Measurements from ENCODE around the gene RASL10A.

Gene RASL10A

DNA sequence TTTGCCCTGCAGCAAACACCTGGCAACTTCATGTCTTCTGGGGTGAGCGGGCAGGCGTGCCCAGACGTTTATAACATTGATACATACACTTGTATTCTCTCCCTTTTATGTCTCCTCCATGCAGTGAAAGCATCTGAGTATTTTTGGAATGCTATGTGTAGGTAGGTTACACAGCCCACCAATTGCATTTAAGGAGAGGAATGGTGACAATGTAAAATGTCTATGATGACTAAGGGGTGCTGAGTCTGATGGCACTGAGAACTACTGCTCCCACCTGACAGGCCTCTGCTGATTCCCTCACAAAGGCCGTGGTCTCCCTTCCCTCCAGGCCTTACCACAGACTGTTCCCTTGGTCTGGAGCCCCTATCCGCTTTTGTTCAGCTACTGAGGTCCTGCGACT is 22.9 kb upstream of the RASL10A start:
- DNase-seq (ENCODE audit: low spot score): no peak

GRCh38 chr22:29337631-29338284 is 22.3 kb upstream of the RASL10A start:
- DNase-seq (ENCODE audit: low spot score): no peak

- no peak for DNase-seq (ENCODE audit: low spot score)
These were observed 21.4 kb upstream of the RASL10A start for GRCh38 chr22:29336751-29337490.

- DNase-seq (ENCODE audit: low spot score): no peak
These were observed 20.2 kb upstream of the RASL10A start for GRCh38 chr22:29335656-29336055.

DNA sequence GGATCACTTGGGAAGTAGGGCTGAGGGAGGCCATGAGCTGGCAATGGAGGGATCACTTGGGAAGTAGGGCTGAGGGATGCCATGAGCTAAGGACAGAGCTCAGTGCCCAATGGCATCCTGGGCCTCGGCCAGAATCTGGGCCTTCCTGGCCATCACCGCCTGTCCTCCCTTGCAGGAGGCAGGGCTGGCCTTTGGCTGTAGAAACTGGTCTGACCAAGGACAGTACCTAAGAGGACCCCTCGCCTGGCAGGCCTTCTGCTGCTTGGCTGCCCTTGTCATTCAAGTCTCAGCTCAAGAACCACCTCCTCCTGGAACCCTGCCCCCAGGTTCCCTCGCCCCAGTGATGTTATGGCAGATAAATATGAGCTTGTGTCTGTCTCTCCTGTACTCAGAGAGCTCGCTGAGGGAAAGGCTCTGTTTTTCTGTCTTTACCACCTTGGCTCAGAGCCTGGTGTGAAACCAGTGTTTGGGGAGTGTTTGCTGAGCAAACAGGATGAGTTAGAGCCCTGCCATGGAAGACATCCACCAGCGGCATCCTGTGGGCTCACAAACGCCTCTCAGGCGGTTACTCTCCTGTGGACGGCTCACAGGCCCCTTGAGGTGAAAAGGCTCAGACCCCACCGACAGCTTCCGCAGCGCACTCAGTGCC is 19.3 kb upstream of the RASL10A start:
- no peak for DNase-seq (ENCODE audit: low spot score)

DNA sequence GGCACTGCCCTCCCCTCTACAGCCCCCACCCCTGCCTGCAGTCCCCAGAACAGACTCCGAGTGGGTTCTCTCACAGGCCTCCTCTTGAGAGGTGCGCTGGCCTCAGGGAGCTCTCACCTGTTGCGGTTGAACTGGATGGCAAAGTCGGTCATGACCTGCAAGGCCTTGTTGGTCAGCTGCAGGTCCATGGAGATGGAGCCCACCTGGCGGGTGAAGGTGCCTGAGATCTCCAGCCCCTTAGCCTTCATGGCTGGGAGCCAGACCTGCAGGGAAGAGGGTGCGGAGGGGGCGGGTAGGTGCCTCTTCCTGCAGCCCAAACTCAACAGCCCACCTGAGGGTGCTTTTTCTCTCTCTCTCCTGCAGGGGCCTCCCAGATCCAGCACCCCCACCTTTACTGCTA is 18.7 kb upstream of the RASL10A start:
- no peak for DNase-seq (ENCODE audit: low spot score)

- no peak for DNase-seq (ENCODE audit: low spot score)
These were observed 17.5 kb upstream of the RASL10A start for GRCh38 chr22:29332886-29333496.

GRCh38 chr22:29331658-29332300 is 16.3 kb upstream of the RASL10A start:
- no peak for DNase-seq (ENCODE audit: low spot score)

DNA sequence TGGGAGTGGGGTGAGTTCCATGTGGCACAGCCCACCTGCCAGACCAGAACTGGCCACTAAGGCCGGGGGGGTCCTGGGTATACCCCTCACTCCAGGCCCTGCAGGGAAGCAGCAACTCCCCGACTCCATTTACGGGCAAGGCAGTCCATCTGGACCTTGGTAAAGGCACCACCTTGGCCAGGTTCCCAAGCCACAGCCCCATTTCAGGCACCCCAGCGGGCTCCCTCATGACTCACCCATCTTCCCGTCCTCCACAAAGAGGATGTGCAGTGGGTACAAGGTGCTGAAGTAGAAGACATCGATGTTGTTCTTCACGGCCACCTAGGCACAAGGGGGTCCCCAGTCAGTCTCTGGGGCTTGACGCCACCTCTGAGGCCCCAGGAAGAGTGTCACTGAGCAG is 15.7 kb upstream of the RASL10A start:
- DNase-seq (ENCODE audit: low spot score): no peak

- no peak for DNase-seq (ENCODE audit: low spot score)
These were observed 15.3 kb upstream of the RASL10A start for GRCh38 chr22:29330753-29331152.

DNA sequence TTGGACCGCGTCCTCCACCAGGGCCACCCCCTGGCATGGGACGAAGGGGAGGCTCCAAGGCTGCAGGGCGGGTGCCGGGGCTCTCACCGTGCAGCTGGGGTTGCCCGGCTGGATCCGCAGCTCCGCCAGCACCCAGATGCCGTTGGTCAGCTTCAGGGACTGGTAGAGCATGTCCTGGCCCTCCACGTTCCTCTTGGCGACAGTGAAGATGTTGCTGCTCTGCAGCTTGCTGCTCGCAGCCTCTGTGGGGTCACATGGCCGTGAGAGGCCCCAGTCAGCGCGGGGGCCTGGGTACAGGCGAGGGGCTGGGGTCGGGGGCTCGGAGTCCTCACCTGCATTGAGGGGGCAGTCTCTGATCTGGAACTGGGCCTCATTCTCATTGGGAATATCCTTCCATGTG is 14.8 kb upstream of the RASL10A start:
- no peak for DNase-seq (ENCODE audit: low spot score)

- DNase-seq (ENCODE audit: low spot score): no peak
These were observed 14.1 kb upstream of the RASL10A start for GRCh38 chr22:29329581-29329980.

- DNase-seq (ENCODE audit: low spot score): no peak
These were observed 13.3 kb upstream of the RASL10A start for GRCh38 chr22:29328566-29329500.

- DNase-seq (ENCODE audit: low spot score): no peak
These were observed 12.6 kb upstream of the RASL10A start for GRCh38 chr22:29328055-29328454.

GRCh38 chr22:29327089-29327764 is 11.7 kb upstream of the RASL10A start:
- DNase-seq (ENCODE audit: low spot score): no peak

GRCh38 chr22:29326481-29326880 is 11.0 kb upstream of the RASL10A start:
- no peak for DNase-seq (ENCODE audit: low spot score)

- no peak for DNase-seq (ENCODE audit: low spot score)
These were observed 10.4 kb upstream of the RASL10A start for GRCh38 chr22:29325785-29326315.

DNA sequence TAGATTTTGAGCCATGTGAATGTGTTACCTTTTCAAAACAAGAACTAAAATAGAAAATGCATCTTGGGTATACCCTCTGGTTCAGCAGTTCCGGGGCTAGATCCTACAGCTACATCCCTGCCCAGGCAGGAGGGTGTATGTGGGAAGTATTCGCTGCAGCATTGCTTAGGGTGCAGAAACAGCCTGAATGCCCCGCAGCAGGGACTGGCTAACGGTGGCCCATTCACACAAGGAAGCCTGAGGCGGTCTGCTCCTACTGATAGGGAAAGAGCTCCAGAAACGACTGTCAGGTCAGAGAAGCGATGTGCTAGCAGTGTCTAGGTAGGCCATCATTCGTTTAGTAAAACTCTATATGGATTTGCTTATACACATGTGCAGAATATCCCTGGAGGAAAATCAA is 9.9 kb upstream of the RASL10A start:
- no peak for DNase-seq (ENCODE audit: low spot score)

DNA sequence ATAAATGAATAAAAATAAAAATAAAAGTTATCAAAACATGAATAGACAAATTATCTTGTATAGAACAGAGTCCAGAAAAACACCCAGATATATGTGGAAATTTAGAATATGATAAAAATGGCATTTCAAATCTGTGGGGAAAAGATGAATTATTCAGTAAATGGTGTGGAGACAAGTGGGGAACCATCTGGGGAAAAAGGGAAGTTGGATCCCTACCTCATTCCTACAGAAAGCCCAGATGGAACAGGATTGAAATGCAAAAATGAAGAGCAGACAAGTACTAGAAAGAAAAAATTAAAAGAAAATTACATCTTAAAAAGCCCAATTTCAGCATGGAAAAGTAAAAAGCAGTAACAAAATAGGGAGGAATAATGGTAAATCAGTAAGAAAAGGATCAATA is 8.1 kb upstream of the RASL10A start:
- no peak for DNase-seq (ENCODE audit: low spot score)

DNA sequence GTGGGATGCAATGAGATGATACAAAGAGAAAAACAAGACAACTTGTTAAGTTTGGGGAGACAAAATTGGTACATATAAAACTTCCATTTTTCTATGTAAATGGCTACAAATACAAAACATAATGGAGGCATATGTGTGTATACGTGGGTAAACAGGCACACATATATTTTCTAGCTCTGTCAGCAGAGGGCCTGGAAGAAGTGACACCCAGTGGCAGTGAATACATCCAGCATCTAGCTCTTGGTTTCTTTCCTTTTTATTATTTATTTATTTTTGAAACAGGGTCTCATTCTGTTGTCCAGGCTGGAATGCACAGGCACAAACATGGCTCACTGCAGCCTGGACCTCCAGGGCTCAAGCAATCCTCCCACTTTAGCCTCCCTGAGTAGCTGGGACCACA is 5.0 kb upstream of the RASL10A start:
- no peak for DNase-seq (ENCODE audit: low spot score)

Measured in hepatic stellate cell (primary cell).